Measurements from ENCODE around the gene RBP2.

Gene RBP2

DNA sequence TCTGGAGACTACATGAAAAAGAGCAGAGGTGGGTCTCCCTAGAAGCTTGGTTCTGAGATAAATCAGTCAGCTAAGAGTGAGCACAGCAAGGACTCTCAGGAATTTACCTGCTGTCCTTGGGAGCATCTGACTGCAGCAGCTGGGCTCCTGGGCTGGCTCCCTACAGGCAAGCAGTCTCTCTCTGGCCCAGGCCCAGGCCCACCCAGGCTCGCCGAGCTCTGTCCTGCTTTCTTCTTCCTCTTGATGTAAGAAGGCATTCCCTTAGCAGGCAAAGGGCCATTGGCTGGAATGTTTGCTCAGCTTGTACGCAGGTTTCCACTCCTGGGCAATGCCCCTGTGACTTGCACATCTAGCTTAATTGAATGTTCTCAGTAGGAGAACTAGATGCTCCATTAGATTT, 4.3 kb upstream of the RBP2 start:
- no peak for DNase-seq

DNA sequence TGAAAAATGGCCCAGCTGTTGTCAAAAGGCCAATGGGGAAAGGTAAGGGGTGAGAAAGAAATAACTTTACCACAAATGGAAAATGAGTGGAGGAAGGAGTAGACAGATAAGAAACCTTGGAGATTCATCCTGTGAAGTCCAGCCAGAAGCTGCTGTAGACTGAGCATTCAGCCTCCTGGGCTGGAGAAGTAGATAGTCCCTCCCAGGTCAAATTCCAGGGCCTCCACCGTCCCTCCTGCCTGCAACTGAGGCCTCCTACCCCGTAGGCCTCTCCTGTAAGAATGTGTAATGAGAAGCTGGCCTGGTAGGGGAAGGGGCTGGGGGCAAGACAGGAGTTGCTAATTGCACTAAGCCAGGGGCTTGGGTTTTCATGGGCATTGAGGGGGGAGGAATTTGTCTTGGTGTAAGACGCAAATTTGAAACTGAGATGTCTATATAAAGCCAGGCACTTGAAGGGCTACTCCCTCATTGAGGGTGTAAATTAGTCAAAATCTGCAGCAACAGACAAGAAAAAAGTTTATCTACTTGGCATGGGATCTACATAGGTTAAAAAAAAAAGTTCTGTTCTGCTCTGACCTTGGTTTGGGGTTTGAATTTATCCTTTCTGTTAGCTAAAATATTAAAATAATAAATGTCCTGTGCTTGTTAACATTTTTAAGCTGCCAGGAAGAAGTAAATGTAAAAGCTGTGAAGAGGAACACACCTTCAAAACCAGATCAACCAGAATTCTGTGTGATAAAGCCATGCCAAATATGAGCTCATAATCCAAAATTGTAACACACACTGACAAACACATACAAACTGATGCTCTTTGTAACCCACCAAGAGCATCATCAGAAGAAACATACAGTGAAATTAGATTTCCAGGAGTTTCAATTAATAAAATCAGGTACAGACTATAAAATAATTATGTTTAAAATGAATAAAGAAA, 1.7 kb upstream of the RBP2 start:
- DNase-seq = no peak

DNA sequence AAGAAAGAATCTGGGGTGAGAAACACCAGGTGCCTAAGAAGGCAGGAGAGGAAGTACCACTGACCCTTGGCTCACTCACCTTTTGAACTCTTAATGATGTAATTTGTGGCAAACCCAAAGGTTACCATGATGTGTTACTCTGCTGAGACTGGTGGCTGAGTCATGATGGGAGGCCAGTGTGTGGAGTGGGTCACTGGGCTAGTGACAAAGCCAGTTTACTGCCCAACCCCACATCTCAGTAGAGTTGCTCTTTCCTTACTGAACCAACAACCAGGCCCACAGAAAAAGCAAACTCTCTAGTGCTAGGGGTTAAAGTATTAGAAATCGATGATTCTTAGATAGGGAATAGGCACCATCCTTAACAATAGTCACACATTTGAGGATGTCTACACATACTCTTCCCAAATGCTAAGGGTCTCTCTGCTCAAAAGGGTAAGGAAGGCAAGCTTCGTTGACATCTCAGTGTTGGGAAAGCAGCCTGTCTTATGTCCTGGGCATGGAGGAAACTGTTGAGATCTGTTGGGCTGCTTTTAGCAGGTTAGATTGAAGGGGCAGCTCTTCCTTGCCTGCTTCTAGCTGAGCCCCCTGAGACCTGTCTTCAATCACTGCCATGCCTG, 3.1 kb downstream of the RBP2 start:
- DNase-seq = peak; percentile 17 to 59 (median 20)

DNA sequence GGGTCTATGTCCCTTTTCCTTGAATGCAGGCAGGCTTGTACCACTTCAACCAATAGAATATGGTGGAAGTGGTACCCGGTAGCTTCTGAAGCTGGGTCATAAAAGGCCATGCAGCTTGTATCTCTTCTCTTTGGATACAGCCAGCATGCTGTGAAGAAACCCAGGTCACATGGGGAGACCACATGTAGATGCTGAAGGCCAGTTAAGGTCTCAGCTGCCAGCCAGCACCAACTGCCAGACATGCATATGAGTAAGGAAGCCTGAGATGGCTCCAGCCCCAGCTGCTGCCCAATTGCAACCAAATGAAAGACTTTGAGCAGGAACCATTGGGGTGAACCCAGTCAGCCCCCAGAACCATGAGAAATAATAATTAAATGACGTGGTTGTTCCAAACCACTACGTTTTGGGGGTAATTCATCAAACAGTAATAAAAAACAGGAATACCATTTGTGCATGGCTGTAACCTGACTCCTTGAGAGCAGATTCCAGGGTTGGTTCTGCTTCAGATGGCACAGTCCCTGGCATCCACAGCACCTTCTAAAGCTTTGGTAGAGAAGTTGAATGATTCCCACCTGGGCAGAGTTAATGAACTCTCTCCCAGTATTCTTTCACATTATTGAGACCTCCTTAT, 3.8 kb downstream of the RBP2 start:
- peak in 2 of 4 experiments; percentile 6 to 16 for DNase-seq

DNA sequence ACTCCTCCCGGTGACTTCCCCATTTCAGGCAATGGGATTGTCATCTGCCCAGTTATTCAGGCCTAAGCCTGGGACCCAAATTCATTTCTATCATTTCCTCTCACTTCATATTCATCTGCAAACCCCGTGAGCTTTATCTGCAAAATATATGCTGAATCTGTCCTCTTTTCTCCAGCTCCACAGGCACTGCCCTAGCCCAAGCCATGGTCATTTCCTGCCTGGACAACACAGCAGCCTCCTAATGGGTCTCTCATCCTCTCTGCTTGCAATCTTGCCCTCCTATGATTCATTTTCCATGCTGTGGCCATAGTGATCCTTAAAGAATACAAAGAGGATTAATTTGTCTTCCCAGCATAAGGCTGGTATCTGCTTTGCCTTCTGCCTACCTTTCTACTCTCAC, 6.1 kb downstream of the RBP2 start:
- DNase-seq = no peak

DNA sequence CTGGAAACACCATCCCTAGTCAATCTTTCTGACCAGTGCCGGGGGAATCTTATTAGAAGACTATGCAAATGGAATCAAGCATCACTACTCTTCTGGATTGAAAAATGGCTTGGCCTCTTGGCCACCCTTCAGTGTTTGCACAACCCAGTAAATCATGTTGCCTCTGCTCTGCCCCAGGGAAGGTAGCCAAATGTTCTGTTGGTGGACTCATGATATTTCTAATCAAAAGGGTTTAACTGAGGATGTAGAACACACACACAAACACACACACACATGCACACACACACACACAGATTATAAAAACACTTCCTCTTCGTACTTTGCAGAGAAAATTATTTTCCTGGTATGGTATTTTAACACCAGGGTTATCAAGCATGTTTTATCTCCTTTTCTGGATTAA, 7.9 kb downstream of the RBP2 start:
- DNase-seq = no peak

DNA sequence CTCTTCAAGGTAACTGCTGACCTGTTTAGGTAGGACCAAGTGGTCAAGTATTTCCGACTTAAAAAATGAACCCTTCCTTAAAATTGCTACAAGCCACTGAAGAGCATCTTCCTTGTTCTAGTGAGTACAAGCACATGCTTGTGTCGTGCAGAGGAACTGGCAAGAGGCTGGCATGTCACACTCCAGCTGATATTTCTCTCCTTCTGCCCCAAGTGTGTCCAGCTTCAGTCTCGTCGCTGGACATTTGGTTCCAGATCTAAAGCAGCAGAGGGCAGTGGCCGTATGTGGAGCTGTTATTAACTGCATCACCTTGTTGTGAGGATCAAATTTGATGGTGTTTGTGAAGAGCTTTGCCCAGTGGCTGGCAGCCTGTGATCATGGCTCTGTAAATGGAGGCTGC, 10.0 kb downstream of the RBP2 start:
- no peak for DNase-seq

DNA sequence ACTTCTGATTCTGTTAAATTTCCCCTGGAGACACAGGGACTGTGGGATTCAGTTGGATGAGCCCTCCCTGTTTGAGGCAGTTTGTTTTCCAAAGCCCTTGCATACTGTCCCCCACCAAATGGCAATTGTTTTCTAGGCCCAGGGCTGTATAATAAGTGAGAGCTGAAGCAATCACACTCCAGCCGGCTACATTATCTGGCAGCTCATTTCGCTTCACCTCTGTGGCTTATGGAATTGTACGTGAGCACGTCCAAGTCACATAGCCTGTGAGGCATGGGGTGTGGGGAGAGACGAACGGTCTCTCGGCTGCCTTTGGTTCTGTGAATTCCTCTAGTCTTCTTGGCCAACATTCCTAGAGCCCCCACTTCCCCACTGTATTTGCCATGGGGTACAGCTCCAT, 10.7 kb downstream of the RBP2 start:
- no peak for DNase-seq

DNA sequence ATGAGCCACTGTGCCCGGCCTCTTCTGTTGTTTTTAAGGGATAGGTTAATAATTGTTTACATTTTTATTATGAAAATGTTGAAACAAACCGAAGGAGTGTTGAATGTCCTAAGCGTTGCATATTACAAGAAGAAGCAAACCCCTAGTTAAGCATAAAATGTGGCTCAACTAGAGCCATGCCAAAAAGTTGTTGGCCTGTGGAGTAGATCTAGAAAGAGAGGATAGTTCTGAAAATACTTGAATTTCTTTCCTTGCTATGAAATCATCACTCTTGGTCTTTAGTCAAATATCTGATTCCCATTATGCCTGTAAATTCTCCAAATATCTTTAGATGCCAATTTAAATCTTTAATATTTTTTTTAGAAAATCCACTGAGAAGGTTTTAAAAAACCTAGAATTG, 12.8 kb downstream of the RBP2 start:
- no peak for DNase-seq

DNA sequence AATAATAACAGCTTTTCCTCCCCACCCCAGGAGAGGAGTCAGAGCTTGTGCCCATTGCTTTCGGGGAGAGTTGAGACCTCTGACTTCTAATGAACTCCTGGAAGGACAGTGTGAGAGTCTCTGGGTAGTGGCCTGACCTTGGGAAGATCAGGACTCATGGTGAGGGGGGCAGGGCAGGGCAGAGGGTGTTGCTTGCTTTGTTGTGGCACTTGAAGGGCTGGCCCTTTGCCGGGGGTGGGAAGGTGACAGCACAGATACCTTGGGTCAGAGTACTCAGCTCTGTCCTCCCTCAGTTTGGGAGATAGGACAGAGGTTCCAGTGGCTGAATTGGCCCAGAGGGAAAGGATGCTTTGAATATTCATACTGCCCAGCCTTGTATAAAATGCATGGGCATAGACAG, 15.8 kb downstream of the RBP2 start:
- no peak for DNase-seq

DNA sequence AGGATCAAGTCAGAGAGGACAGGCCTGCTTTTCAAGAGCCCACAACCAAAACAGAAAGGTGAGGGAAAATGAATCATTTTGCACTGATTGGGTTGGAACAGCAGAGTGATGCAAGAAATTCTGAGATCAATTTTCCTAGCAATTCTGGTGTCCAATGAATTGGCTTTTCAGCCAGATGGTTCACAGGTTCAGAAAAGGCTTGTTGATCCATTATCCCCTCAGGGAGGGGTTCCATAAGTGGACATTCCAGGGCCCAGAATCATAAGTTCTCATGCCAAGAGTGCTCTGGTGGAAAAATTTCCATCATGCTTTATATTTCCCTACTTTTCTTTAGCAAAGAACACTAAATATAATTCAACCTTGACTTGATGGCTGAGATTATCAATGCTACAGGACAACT, 16.2 kb downstream of the RBP2 start:
- no peak for DNase-seq

DNA sequence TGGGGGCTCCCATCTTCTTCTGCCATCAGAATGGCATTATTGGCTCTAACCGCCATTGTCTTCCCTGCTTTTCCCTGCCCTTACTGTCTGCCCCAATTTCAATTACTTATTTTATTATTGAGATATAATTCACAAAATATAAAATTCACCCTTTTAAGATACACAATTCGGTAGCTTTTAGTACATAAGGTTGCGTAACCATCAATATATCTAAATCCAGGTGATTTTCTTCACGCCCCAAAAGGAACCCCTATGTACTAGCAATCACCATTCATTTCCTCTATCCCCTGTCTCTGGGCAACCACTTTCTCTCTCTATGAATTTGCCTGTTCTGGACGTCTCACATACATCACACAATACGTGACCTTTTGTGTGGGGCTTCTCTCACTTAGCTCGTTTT, 18.0 kb downstream of the RBP2 start:
- no peak for DNase-seq

DNA sequence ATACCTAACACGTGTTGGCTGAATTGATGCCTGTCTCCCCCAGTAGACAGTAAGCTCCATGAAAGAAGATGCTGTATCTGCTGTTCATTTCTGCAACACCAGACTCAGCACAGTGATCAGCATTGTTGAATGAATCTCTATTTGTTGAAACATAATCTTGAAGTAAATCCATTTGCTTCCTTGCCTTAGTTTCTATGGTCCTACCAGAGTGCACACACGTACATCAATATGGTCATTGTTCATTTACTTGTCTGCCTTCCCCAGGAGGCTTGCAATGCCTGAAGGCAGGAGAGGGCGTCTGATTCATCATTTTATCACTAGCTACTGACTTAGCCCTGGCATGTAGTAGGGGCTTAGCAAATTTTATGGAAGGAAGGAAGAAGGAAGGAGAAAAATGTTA, 19.2 kb downstream of the RBP2 start:
- DNase-seq = no peak

DNA sequence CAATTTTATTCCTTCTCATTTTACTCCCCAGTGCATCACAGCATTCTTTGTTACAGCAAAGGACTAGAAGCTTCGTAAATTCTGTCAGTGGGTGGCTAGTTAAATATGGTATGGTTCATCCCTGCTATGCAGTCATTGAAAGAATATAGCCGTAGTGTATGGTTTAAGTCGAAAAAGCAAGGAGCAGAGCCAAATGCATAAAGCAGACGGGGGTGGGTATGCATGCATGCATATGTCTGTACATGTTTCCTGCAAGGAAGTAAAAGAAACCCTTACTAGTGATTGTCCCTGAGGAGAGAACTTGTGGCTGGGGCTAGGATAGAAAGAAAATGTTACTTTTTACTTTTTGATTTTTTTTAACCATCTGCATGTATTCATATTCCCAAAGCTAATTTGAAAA, 19.9 kb downstream of the RBP2 start:
- no peak for DNase-seq

DNA sequence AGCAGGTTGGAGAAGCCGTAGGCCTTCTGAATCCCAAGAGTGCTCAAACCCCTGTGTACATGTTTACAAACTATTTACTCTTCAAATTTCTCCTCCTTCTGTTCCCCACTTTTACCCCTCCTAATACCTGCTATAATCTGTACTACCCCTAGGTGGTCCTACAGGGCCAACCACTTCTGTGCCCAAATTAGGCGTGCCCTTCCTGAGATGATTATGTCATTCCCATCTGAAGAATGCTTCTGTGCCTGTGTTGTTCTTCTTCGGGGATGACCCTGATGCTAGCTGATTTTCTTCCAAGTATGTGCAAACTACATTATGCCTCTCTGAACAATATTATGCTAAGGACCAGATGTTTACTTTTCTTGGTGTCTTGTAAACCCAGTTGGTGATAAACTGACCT, 20.5 kb downstream of the RBP2 start:
- no peak for DNase-seq

DNA sequence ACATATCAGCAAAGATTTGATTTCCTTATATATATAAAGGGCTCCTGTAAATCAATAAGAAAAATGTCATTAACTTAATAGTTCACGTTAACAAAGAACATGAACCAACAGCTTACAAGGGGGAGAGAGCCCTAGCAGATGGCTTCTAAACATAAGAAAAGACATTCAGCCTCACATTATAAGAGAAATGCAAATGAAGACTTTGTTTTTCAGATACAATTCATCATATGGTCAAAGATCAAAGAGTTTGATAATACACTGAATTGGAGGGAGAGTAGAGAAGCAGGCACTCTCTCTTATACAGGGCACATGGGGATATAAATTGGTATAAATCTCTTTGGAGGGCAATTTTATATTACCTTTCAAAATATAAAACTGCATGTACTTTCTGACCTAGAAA, 21.1 kb downstream of the RBP2 start:
- DNase-seq = no peak

DNA sequence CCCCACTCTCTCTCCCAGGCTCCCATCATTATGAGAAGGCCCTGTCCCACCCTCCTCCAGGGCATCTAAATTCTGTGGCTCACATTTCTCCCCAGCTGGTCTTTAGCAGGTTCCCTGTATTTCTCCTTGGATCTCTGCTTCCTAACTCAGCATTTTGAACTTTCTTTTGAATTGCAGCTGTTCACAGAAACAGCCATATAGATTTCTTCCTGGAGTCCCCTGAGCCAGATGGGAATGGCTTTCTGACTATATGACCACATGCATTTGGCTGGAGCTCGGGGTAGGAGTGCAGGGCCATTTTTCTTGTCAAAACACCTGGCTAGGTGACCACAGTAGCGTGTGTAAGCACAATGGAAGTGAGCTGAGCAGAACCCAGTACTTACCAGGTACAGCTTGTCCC, 22.0 kb downstream of the RBP2 start:
- no peak for DNase-seq

DNA sequence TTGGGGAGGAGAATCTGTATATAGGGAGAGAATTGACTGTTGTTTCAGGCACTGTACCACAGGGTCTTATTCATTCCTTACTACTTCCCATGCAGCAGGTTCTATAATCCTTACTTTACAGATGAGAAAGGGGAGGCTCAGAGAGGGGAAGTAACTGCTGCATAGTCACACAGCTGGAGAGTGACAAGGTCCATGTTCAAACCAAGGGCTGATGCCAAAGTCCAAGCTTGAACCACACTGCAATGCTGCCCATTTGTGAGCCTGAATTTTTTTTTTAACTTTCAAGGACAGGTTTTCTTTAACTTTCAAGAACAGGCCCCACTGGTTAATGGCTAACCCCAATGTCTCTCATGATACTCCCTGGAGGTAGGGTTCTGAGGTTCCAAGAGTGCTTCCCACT, 26.2 kb downstream of the RBP2 start:
- DNase-seq = no peak

DNA sequence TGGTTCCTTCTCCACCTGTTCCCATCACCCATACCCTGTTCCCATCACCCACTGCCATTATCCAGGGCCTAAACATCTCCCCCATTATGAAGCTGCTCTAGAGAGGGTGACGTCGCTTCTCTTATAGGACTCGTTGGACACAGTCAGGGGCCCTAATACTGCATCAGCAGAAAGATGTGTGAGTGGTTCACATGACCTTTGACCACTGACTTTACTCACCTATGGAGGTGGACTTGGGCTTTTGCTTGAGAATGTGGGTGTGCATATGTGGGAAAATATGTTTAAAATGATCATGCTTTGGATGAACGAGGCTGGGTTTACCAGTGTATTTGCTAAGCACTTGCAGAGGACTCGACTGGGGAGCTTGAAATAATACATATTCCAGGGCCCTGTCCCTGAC, 26.8 kb downstream of the RBP2 start:
- no peak for DNase-seq

DNA sequence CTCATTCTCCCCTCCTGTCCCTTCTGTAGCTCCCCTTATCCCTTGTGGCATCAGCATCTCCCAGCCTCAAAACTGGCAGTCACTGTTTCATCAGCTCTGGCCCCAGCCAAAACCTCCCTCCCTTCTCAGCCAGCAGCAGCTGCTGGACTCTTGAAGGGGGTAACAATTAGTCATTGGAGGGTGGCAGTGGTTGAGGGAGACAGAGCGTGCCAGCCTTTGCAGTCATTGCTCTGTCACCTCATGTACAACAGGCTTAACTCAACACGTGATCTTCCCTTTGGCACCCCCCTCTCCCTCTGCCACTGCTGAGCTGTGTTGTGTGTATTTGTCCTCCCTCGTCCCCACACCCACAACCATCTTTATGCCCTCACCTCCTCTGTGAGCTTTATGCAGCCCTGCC, 28.2 kb downstream of the RBP2 start:
- no peak for DNase-seq

DNA sequence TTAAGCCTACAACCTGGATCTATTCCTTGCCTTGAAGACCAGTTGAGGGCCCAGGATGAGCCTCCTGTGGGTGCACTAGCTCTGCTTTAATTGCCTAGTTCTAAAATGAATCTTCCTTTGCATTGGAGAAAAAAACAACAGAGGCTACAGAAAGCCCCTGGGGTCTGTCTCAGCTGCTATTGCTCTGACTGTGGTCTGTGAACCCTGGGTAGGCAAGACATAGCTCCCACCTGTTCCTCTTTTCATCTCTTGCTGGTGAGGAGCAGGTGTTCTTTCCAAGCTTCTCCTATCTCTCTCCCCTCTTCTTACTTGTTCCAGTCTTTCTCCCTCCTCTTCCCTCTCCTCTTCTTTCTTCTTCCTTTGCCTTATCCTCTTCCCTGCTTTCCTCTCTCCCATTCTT, 28.8 kb downstream of the RBP2 start:
- no peak for DNase-seq

DNA sequence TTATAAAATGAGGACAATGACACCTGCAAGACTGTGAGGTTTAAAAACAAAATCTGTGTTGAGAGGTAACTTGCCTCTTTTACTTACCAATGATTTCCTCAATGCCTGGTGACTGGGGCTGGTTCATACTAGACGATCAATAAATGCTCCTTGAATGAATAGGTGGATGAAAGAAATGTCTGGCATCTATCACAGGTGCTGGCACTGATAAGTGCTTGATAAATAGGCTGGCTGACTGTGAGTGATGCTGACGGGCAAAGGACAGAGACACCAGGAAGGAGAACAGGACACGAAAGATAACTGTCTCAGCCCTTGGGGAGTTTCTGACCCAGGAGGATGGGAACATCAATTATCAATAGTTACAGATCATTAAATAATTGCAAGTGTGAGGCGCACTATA, 31.9 kb downstream of the RBP2 start:
- DNase-seq = no peak

DNA sequence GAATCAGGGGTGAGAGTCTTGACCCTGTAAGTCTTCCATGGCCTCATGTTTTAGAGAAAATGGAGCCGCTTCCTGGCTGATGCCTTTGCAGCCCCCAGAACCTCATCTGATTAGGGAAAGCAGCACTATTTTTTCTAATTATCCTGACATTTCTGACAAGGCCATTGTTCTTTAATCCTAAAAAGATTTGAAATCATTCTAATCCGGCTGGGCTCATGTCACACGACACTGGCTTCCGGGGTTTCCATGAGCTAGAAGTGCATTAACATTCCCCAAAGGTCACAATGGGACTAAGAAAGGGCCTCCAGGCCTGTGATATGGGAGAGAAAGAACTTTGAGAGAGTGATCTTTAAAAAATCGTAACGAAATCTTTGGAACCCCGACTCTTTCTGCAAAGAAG, 33.1 kb downstream of the RBP2 start:
- DNase-seq = no peak

DNA sequence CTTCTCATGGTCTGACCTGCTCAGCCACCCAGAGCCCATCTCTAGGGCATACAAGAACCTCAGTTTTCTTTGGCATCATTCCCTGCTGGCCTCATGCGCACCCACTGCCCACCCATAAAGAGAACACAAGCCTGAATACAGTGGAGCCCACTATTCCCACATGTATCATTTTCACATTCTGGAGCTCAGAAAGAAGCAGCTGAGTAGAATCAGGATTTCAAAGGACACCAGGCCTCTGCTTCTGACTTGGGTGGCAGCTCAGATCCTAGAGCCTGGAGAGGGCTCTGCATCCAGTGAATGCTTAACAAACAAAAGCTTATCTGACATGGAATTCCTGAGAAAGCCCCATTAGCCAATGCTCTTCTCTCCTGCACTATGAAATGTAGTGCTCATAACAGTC, 34.7 kb downstream of the RBP2 start:
- DNase-seq = no peak
